NCI-H345 (cell line): ENCODE measurements around the gene SLC11A1.

ENCODE experiments used
- DNase-seq: peaks from one replicate; lab custom pipeline; 2025; lab: John Stamatoyannopoulos, UW

Gene SLC11A1

GRCh38 chr2:218405086-218405745 is 23.1 kb downstream of the SLC11A1 start:
- DNase-seq, result no peak

- DNase-seq, result no peak
Measured at GRCh38 chr2:218405746-218406208, 23.7 kb downstream of the SLC11A1 start.

GRCh38 chr2:218406209-218406948 is 24.3 kb downstream of the SLC11A1 start:
- DNase-seq, result peak; percentile 95

GRCh38 chr2:218406949-218407618 is 25.0 kb downstream of the SLC11A1 start:
- no peak for DNase-seq

- DNase-seq, result no peak
Measured at GRCh38 chr2:218407717-218408116, 25.6 kb downstream of the SLC11A1 start.

- DNase-seq, result no peak
Measured at GRCh38 chr2:218418321-218418716, 36.2 kb downstream of the SLC11A1 start.

GRCh38 chr2:218418717-218419458 is 36.8 kb downstream of the SLC11A1 start, which contains the start of gene VIL1:
Gene VIL1 (plus strand): TSS chr2:218419123. CDS start chr2:218423779, 4,656 bp downstream.
- DNase-seq, result no peak

GRCh38 chr2:218419630-218420216 is 37.6 kb downstream of the SLC11A1 start:
- DNase-seq, result no peak

- DNase-seq, result no peak
Measured at GRCh38 chr2:218421027-218421426, 39.0 kb downstream of the SLC11A1 start.

- no peak for DNase-seq
Measured at GRCh38 chr2:218422403-218423086, 40.5 kb downstream of the SLC11A1 start.

GRCh38 chr2:218423584-218423983 is 41.5 kb downstream of the SLC11A1 start:
- no peak for DNase-seq

GRCh38 chr2:218425531-218425930 is 43.5 kb downstream of the SLC11A1 start:
- DNase-seq, result no peak

GRCh38 chr2:218427741-218428140 is 45.7 kb downstream of the SLC11A1 start:
- DNase-seq, result no peak

- no peak for DNase-seq
Measured at GRCh38 chr2:218428846-218429558, 46.9 kb downstream of the SLC11A1 start.

- DNase-seq, result no peak
Measured at GRCh38 chr2:218429911-218430692, 48.0 kb downstream of the SLC11A1 start.

- DNase-seq, result no peak
Measured at GRCh38 chr2:218430721-218431120, 48.6 kb downstream of the SLC11A1 start.

- no peak for DNase-seq
Measured at GRCh38 chr2:218431878-218432277, 49.8 kb downstream of the SLC11A1 start.

GRCh38 chr2:218432676-218433365 is 50.7 kb downstream of the SLC11A1 start:
- DNase-seq, result no peak

GRCh38 chr2:218434456-218434855 is 52.4 kb downstream of the SLC11A1 start:
- DNase-seq, result no peak
